HepG2 (cell line): ENCODE data around the gene KSR1. TPM values are rescaled to one million over a fixed set of nuclear protein-coding genes. Genes with fewer than 3 reads are reported as not detected.

Experiments used
- ATAC-seq: fragments of 200-7000 bp; cut with Tn5 transposase; 3 replicates; pipeline ENCODE4 v1.9.1; 2020; ENCODE audit warnings: mild to moderate bottlenecking, moderate library complexity
- BruUV-seq: library from RNA; stranded (reverse); fragments of 400-500 nt; replicated peaks from 2 replicates; lab custom pipeline; 2021; lab: Mats Ljungman, UMichigan
- CTCF ChIA-PET: fragments of 300-600 bp; formaldehyde crosslinking; extraction: SDS; loops from one replicate; lab custom pipeline; 2021; ENCODE audit warnings: low total read pairs, inconsistent platforms, low intra/inter-chr PET ratio; lab: Yijun Ruan, JAX
- POLR2A ChIA-PET: fragments of 350-600 bp; sonication (Branson Sonifier 250); formaldehyde crosslinking; loops from one replicate; lab custom pipeline; 2020; ENCODE audit warnings: antibody characterized with exemption, inconsistent platforms; lab: Yijun Ruan, JAX
- DNase-seq: peaks from one replicate; pipeline ENCODE4 v3.0.0-alpha.2; 2015; ENCODE audit warnings: low spot score
- FAIRE-seq: peaks from 3 replicates; lab custom pipeline; 2011; peaks lifted over from hg19 to GRCh38; lab: Jason Lieb, UNC
- H2AFZ ChIP-seq: one replicate; pipeline ENCODE4 v1.6.1; 2011; ENCODE audit warnings: low read length, inconsistent platforms
- H3K27ac ChIP-seq: fragments of 300-600 bp; 3 replicates; pipeline ENCODE4 v1.8.0; 2011; ENCODE audit warnings: mixed run types, mild to moderate bottlenecking, mixed read lengths, low read length, inconsistent platforms; ENCODE audit not compliant: insufficient read depth; ENCODE audit errors: extremely low read length
- H3K27me3 ChIP-seq, 2 experiments: fragments of 200-600 bp in 1 of 2; 2 replicates in 1 of 2; 3 replicates in 1 of 2; pipeline versions ENCODE4 v1.6.0 to v1.8.0; 2011; ENCODE audit warnings: low read length in 2 of 2, mild to moderate bottlenecking in 2 of 2, moderate library complexity in 2 of 2, inconsistent platforms in 1 of 2; ENCODE audit not compliant: insufficient read depth in 2 of 2, control insufficient read depth in 1 of 2
- H3K36me3 ChIP-seq, 2 experiments: fragments of 200-600 bp in 1 of 2; replicated peaks in 1 of 2; 2 replicates in 1 of 2; 3 replicates in 1 of 2; pipeline versions ENCODE4 v1.5.1 to v1.8.0; 2011; ENCODE audit warnings: low read length in 2 of 2, inconsistent platforms in 1 of 2; ENCODE audit not compliant: insufficient read depth in 2 of 2, control insufficient read depth in 1 of 2
- H3K4me1 ChIP-seq: 2 replicates; pipeline ENCODE4 v1.5.1; 2012; ENCODE audit warnings: low read length, inconsistent platforms; ENCODE audit not compliant: insufficient read depth
- H3K4me2 ChIP-seq: 2 replicates; pipeline ENCODE4 v1.6.0; 2011; ENCODE audit warnings: low read depth, low read length, inconsistent platforms
- H3K4me3 ChIP-seq, 3 experiments: fragments of 200-600 bp in 1 of 3; sonication (generic), shearing (Covaris generic) in 1 of 3; replicated peaks in 1 of 3; 2 replicates each; pipeline ENCODE4 v1.5.1; 2011 to 2016; ENCODE audit warnings: low read length in 3 of 3, inconsistent platforms in 2 of 3, low read depth in 2 of 3, mild to moderate bottlenecking in 2 of 3, control low read depth in 1 of 3, mixed read lengths in 1 of 3; ENCODE audit not compliant: insufficient read depth in 1 of 3
- H3K79me2 ChIP-seq: one replicate; pipeline ENCODE4 v1.6.1; 2011; ENCODE audit warnings: low read length, inconsistent platforms; ENCODE audit not compliant: insufficient read depth
- H3K9ac ChIP-seq: 2 replicates; pipeline ENCODE4 v1.6.0; 2011; ENCODE audit warnings: mild to moderate bottlenecking, low read depth, low read length, inconsistent platforms; ENCODE audit not compliant: insufficient read depth
- H3K9me3 ChIP-seq: 2 replicates; pipeline ENCODE4 v1.5.1; 2012; ENCODE audit warnings: mild to moderate bottlenecking, low read length
- H4K20me1 ChIP-seq: 2 replicates; pipeline ENCODE4 v1.6.0; 2011; ENCODE audit warnings: inconsistent platforms, mild to moderate bottlenecking, low read length, moderate library complexity; ENCODE audit not compliant: insufficient read depth
- BCLAF1 ChIP-seq: fragments of 450-650 bp; IDR thresholded peaks from 2 replicates; pipeline ENCODE4 v1.6.1; 2017; ENCODE audit warnings: mild to moderate bottlenecking
- HDAC6 ChIP-seq: fragments of 200-600 bp; sonication (generic); IDR thresholded peaks from 2 replicates; pipeline ENCODE4 v1.7.0; 2017; ENCODE audit warnings: mild to moderate bottlenecking, antibody characterized with exemption, low read length, low read depth
- NR2C2 ChIP-seq: sonication (generic); formaldehyde crosslinking; IDR thresholded peaks from 2 replicates; pipeline ENCODE4 v1.4.0; 2020; ENCODE audit warnings: missing genetic modification reagents, mild to moderate bottlenecking, moderate library complexity, borderline replicate concordance
- NR2F6 ChIP-seq, 2 experiments: IDR thresholded peaks; 2 replicates each; pipeline ENCODE4 v1.6.1; 2016; ENCODE audit warnings: antibody characterized with exemption in 1 of 2, mild to moderate bottlenecking in 1 of 2
- THYN1 ChIP-seq: sonication (generic); formaldehyde crosslinking; IDR thresholded peaks from 2 replicates; pipeline ENCODE4 v1.8.1; 2023; ENCODE audit warnings: low read depth, mild to moderate bottlenecking, moderate library complexity, missing genetic modification reagents, borderline replicate concordance
- ZBTB21 ChIP-seq: sonication (generic); formaldehyde crosslinking; IDR thresholded peaks from 2 replicates; pipeline ENCODE4 v1.4.0; 2020; ENCODE audit warnings: missing genetic modification reagents
- ZNF280B ChIP-seq: sonication (generic); formaldehyde crosslinking; IDR thresholded peaks from 2 replicates; pipeline ENCODE4 v1.5.0; 2020; ENCODE audit warnings: missing genetic modification reagents, mild to moderate bottlenecking, borderline replicate concordance
- WGBS: methylation state at CpG from one replicate; pipeline ENCODE4 v1.1.6; 2017; ENCODE audit warnings: low lambda C conversion rate; 5-methylcytosine and 5-hydroxymethylcytosine counted together
- in situ Hi-C: cut with HindIII; loops from 2 replicates; pipeline ENCODE4 v1.10.0; 2017; ENCODE audit warnings: low pct_unique_long_range_greater_than_20kb; ENCODE audit not compliant: extremely low pct_ligation_motif_present
- intact Hi-C: fragments of 100-400 bp; cut with micrococcal nuclease; formaldehyde crosslinking; loops from one replicate; pipeline ENCODE4 v1.10.0; 2022; ENCODE audit not compliant: unreplicated experiment
- polyA plus RNA-seq, 8 experiments: library from polyadenylated mRNA; depleted of rRNA in 3 of 8; stranded (reverse) in 7 of 8; unstranded in 1 of 8; fragments of >200 nt; fragmentation: Illumina TruSeq in 4 of 8; extraction: Trizol in 4 of 8; gene quantifications; 2 replicates each; pipeline versions ENCODE4 v1.2.1 to v1.2.3, GENCODE V29; 2011 to 2016; ENCODE audit warnings: low read depth in 4 of 8, missing spikeins in 1 of 8, mixed read lengths in 1 of 8; ENCODE audit not compliant: insufficient read depth in 1 of 8
- total RNA-seq, 5 experiments: library from RNA; depleted of rRNA; stranded (reverse); fragments of >200 nt; fragmentation: Illumina TruSeq; extraction: Trizol; gene quantifications; 2 replicates each; pipeline ENCODE4 v1.2.3, GENCODE V29; 2016; ENCODE audit warnings: low read depth in 1 of 5

The KSR1 gene
- total and polyA plus RNA-seq, 2 of the 13 experiments (the other 11 are each of a cell fraction or from before 2014, with no cell fraction given) = 10.1 to 16.6 TPM

GRCh38 chr17:27640790-27641189, 184.5 kb downstream of the KSR1 start:
- Histone ChIP-seq H3K4me1 (peaks cover 22% of the 10 kb centered on the region), H3K27ac (no peak overlapping the region), H3K4me3 (no peak overlapping the region), H3K36me3 (no peaks in the 10 kb centered on the region), H3K79me2 (no peaks in the 10 kb centered on the region), H3K4me2 (no peak overlapping the region), H2AFZ (no peak overlapping the region), H3K27me3 (no peaks in the 10 kb centered on the region), H3K9ac (no peak overlapping the region), H4K20me1 (no peaks in the 10 kb centered on the region)
- in situ Hi-C loops (no loop called here), intact Hi-C loops (no loop called here)
- no peak for FAIRE-seq
- ChIA-PET POLR2A (no interaction called here), CTCF (no interaction called here)
- BruUV-seq = no TSS peak
- WGBS = 57% methylated on average over 4 of the region's 4 CpGs
- DNase-seq = no peak
- no peak for ATAC-seq
- TF ChIP-seq ZBTB21 (CRISPR knock-in tag) (no peak), ZNF280B (CRISPR knock-in tag) (no peak), HDAC6 (no peak), BCLAF1 (no peak), THYN1 (CRISPR knock-in tag) (no peak), NR2C2 (CRISPR knock-in tag) (0 out of 2 replicates have a peak, but pooled peaks have one; percentile 3), NR2F6 (IDR thresholded peaks at IDR 0.05) (no peak), NR2F6 (CRISPR knock-in tag; IDR thresholded peaks at IDR 0.05) (0 out of 2 replicates have a peak, but pooled peaks have one; percentile 2)
- TF ChIP-seq, all 625 proteins: peak for 2
- no peaks in the 10 kb centered on the region for H3K9me3 ChIP-seq
